GM21717 (cell line): ENCODE results near the gene TUBGCP6.

Experiments
- ATAC-seq: cut with Tn5 transposase; IDR thresholded peaks from one replicate; pipeline ENCODE4 v1.9.1; 2021; ENCODE audit warnings: mild to moderate bottlenecking, moderate library complexity; ENCODE audit not compliant: unreplicated experiment

TUBGCP6 gene, protein sequence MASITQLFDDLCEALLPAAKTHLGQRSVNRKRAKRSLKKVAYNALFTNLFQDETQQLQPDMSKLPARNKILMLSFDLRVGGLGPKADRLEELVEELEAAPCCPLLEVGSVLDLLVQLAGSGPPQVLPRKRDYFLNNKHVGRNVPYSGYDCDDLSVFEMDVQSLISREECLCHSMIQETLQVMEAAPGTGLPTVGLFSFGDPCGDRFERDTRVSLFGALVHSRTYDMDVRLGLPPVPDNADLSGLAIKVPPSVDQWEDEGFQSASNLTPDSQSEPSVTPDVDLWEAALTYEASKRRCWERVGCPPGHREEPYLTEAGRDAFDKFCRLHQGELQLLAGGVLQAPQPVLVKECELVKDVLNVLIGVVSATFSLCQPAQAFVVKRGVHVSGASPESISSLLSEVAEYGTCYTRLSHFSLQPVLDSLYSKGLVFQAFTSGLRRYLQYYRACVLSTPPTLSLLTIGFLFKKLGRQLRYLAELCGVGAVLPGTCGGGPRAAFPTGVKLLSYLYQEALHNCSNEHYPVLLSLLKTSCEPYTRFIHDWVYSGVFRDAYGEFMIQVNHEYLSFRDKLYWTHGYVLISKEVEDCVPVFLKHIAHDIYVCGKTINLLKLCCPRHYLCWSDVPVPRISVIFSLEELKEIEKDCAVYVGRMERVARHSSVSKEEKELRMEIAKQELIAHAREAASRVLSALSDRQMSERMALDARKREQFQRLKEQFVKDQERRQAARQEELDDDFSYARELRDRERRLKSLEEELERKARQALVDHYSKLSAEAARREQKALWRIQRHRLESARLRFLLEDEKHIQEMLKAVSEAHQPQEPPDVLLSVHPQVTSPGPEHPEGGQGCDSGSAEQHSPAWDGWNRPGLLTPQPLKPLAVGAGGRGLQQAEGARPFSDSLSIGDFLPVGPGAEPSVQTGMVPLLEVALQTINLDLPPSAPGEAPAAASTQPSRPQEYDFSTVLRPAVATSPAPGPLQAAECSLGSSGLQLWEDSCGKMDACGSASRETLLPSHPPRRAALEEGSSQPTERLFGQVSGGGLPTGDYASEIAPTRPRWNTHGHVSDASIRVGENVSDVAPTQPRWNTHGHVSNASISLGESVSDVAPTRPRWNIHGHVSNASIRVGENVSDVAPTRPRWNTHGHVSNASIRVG (N-terminal part only)

DNA sequence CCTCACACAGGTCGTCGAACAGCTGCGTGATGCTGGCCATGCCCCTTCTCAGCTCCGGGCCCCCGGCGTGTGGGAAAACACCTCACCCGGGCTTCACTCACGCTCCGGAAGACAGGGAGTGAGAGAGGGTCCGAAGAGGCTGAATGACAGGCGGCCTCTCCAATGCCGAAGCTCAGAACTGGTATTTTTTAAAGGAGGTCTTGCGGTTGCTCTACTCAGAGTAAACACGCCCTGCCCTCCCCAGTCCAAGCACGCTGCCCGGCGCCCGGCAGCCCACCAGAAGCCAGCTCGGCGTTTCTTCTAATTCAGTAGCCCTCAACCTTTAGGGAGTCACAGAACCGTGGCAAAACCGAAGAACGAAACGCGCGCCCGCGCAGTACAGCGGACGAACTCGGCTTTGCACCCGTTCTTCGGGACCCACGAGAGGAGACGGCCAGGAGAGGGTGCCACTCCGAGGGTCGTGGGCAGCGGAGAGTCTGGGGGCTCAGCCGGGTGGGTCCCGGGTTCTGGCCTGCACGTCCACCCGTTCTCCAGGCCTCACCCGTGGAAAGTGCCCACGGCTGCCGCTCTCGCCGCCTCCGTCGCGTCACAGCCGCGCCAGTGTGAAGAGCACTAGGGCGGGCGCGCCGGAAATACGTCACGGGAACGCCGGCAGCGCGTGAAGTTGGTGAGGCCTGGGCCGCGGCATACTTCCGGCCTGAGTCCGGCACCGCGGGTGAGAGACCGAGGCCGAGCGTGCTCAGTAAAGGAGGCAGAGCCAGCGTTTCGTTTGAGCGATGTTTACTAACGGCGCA lies at the start of gene TUBGCP6:
TUBGCP6 (minus strand) TSS at position 604 of the 794 bp plus-strand sequence; CDS start at position 40, 564 bp downstream.
- ATAC-seq: peak; percentile 45

DNA sequence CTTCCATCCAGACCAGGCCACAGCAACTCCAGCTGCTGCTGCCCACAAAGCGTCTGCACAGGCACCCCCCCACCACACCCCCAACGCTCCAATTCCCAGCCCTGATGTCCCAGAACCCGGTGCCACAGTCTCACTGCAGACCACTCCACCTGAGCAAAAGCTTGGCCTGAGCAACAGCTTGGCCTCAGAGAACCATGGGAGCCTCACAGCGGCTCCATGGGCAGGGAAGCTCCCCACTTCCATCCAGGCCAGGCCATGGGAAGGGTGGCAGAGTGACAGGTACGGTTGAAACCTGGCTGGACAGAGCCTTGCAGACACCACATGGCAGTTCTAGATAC lies 49.5 kb upstream of the TUBGCP6 start:
- ATAC-seq: no peak

DNA sequence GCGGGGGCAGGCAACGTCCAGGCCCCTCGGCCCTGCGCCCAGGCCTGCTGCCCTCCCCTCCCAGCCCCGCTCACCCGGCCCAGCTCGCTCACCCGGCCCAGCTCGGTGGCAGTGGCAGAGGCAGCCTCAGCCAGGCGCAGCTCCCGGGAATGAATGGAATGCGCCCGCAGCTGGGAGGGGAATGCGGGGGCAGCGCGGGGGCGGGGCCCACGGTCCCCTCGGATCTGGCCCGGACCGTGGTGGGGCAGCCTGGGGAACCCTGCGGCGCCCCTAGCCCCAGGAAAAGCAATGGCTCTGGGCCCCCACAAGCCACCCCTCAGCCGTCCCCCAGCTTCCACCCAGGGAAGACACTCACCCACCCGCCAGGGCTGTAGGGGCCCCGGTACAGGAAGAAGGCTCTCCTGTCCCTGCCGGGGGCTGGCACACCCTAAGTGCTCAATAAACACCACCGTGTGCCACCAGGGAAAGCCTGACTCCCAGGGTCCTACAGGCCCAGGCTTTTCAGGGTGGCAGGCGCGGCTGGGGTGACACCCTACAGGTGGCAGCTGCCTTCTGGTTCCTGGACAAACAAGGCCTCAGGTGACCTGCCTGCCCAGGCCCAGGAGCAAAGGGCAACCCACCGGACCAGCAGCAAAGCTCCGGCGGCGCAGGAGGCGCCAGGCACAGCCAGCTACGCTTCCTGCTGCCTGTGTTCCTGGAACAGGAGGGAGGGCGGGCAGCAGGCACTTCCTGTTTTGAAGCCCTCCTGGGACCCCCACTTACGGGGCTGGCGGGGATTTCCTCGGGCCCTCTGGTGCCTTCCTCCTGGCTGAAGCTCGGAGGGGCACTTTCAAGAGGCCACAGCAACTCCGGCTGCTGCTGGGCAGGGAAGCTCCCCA lies 48.9 kb upstream of the TUBGCP6 start:
- no peak for ATAC-seq

DNA sequence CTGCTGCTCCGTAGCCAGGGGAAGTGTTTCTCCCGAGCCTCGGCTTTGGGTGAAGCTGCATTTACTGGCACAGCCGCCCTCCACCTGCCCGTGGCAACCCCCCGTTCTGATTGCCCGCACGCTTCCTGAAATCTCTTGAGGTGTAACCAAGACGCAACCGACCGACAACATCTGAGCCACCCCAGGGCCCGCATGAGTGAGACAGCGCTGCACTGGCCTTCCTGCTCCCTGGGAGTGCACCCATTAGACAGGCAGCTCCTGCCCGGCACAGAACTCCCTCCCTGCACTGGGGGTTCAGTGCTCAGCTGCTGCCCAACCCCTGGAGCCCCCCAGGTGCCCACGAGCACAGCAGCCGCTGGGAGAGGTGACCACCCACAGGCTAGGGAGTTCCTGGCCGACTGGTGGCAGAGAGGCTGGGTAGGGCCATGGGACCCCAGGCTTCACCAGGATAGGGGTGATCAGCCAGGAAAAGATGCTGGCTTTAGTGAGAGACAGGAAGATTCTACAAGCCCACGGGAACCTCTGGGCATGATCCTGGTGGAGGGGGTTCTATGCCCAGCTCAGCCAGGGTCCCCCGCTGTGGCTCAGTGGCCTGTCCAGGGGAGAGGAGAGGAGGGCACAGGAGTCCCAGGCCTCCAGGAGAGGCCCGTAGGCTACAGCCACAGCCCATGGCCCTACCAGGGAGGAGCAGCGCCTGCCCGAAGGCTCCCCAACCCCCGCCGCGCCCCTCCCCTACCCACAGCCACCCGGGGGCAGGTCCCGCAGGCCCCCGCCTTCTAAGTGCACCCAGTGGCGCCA lies 48.0 kb upstream of the TUBGCP6 start:
- no peak for ATAC-seq

DNA sequence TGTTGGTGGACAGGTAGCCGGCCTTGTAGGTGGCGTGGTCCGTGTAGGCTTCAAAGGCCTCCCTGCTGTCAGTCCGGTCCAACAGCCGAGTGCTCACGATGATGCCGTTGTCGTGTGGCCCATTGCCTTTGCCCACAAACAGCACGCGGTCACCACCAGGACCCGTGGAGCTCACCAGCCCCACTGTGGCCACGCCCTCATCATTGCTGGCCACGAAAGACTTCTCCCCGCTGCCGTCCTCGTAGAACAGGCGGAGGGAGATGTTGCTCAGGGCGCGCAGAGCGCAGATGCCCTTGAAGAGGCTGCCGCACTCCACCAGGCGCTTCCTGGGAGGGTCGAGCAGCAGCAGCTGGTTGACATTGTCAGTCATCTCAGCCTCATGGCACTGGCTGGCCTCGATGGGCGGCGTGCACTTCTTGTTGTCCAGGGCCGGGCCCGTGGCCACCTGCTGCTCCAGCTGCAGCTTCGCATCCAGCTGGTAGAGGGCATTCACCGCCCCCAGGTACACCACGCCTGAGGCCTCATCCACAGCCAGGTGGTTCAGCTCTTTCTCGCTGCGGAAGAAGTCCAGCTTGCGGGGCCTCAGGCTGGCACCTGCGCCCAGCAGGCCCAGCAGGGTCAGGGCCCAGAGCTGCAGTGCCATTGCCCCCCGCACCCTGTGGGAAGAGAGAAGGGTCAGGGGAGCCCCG lies 45.3 kb upstream of the TUBGCP6 start:
- ATAC-seq: no peak

DNA sequence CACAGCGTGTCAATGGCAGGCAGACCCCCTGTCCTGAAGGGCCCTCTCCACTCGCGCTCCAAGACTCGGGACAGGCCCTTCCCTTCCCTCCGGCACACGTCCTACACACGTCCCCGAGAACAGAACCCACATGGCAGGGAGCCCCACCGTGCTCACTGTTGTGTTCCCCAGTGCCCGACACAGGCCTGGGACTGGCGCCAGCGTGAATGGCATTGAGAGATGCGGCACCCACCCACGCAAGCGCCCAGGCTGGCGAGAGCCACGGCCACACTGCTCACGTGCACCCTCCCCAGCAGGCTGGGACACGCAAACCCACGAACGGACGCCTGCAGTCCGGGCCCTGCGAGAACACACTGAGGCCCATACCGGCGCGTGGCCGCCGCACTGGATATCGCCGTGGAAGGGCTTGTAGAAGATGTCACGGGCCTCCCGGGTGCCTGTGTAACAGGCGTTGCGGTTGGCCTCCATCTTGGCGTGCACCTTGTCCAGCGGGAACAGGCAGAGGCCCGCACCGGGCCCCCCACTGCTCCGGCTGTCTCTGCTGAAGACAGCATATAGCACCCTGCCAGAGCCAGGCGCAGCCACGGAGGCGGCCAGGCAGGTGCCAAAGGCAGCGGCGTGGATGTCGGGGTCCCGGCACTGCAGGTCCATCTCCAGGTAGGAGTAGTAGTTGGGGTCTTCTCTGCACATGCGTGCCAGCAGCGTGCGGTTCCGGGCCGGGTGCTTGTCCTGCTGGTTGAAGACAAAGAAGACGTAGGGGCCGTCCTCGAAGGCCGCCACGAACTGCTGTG lies 44.5 kb upstream of the TUBGCP6 start:
- ATAC-seq: no peak

DNA sequence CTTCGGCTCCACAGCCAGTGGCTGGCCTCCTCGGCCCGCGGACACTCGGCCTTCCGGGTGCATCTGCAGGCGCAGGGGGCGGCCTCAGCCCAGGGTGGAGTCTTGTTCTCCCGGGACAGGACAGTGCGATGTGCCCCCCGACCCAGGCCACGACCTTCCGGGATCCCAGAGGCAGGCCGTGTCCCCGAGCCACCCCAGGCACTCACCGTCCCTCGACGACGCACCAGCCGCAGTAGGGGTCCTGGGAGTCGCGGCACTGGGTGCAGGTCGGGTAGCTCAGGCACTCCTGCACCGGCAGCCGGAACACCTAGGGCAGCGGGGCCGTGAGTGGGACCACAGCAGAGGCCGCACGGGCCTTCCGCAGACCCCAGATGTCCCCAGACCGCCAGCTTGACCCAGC lies 42.9 kb upstream of the TUBGCP6 start:
- no peak for ATAC-seq

DNA sequence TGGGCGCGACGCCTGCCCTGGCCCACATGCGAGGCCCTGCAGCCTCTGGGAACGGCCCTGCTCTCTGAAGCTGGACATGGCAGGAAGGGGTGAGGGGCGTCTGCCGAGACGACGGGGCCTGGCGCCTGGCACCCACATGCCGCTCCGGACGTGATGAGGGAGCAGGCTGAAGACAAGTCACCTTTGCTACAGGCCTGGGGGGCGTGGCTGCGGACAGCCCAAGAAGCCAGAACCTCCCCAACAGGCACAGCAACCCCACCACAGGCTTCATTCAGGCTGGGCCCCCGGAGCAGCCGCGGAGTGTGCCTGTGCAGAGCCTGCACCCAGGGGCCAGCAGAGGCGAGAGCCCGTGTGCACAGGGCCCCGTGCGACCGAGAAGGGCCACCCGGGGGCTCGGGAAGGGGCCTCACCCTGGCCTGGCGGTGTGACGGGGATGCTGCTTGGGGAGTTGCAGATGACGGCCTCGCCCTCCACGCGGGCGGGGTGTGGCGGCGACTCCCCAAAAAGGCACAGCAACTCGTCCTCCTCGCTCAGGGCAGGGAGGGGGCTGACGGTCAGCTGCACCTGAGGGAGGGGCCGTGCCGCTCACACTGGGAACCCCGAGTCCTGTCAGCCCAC lies 42.0 kb upstream of the TUBGCP6 start:
- ATAC-seq: no peak

DNA sequence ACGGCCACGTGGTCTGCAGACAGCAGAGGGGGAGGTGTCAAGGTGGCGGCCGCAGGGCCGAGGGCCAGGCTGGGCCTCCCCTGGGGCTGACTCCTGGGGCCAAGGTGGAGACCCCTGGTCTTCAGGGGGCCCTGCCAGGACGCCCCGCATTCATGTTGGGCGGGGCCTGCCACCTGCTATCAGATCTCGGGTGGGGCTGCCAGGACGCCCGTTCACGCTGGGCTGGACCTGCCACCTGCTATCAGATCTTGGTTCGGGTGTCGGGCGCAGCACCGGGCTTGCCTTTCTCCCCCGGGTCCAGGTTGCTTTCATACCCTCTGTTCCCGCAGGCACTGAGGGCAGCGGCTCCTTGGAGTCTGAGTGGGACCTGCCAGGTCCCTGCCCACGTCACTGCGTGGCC lies 41.5 kb upstream of the TUBGCP6 start:
- ATAC-seq: no peak

DNA sequence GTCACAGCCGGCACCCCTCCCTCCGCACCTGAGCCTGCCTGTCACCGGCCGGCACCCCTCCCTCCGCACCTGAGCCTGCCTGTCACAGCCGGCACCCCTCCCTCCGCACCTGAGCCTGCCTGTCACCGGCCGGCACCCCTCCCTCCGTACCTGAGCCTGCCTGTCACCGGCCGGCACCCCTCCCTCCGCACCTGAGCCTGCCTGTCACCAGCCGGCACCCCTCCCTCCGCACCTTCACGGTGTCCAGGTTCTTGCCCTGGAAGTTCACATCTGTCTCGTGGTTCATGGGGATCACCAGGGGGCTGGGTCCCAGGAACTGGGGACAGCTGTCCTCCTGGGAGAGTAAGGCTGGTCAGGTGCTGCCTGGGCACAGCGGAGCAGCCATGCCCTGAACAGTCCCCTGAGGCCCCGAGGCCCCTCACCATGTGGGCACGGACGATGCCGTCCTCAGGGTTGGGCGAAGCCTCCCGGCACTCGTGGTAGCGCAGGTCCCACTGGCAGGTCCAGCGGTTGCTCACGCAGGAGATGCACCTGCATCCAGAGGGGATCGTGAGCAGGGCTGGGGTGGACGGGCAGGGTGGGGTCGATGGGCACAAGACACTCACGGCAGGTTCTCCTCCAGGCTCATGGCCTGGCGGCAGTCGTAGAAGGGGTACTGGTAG lies 40.9 kb upstream of the TUBGCP6 start:
- ATAC-seq: no peak

DNA sequence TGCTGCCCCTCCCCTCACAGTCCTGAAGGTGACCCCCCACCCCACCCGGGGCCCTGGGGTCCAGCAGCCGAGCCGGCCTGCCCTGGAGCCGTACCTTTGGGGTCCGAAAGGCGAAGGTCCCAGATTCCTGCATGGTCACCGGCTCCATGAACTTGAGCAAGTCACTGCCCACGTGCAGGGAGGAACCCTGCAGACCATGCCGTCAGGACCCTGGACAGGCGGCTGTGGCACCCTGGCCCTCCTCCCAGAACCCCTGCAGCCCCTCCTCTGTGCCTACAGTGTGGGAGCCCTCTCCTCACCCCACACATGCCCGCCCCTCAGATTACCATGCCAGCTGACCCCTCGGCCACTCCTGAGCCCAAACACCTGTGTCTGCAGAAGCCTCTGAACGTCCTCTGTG lies 39.7 kb upstream of the TUBGCP6 start:
- ATAC-seq: no peak

DNA sequence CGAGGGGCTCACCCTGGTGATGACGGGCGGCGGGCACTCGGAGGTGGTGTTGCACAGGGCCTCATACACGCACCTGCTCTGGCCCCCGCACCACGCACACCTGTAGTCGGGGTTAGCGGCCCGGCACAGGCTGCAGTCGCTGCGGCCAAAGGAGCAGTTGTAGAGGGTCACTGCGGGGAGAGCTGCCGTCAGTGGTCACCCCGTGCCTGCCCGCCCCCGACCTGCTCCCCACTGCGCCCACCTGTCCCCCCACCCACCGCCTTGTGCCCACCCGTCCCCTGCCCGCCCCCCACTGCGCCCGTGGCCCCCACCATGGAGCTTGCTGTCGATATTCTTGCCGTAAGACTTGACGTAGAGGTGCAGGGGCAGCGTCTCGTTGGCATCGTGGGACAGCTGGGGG lies 39.0 kb upstream of the TUBGCP6 start:
- ATAC-seq: no peak

DNA sequence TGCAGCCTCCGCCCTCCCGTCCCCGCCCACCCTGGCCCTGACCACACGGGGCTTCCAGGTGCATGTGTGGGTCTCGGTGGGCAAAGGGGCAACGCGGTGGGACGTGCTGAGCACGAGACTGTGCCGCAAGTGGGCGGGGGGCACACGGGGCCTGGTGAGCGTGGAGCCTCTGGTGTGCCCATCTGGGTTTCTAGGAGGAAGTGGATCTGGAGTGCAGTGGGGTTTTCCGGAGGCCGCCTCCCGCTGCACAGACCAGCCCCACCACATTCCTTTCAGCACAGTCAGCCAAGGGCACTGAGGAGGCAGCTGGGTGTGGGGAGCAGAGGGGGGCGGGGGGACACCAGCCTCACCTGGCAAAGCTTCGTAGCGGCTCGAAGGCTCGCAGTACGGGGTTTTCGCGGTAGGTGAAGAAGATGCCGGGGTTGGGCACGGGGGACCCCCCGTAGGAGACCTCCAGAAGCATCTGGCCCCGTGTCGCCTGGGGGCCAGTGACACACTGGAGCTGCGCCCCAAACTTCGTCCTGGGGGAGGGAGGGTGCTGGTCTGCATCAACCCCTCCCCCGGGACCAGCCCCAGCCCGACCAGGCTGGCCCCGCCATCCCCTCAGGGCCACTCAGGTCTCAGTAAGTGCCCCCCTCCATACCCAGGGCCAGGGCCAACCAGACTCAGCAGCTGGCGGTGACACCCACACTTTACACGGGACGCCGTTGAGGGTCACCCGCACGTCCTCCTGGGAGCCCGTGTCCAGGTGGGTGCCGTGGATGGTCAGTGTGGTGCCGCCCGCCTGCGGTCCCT lies 37.7 kb upstream of the TUBGCP6 start:
- no peak for ATAC-seq

DNA sequence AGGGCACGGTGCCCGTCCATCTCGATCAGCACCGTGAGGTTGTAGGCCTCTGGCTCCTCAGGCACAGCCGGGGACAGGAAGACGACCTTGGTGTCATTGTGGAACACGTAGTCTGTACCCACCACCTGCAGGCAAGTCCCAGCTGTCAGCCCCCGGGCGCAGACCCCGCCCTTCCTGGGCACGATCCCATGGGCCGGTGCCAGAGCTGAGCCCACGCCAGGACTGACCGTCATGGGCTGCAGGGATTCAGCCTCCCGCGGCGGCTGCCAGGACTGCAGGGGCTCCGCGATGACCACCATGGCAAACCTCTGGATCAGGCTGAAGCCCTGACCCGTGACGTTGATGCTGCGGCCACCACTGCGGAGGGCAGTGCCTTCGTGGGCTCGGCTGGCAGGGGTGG lies 37.1 kb upstream of the TUBGCP6 start:
- ATAC-seq: no peak

DNA sequence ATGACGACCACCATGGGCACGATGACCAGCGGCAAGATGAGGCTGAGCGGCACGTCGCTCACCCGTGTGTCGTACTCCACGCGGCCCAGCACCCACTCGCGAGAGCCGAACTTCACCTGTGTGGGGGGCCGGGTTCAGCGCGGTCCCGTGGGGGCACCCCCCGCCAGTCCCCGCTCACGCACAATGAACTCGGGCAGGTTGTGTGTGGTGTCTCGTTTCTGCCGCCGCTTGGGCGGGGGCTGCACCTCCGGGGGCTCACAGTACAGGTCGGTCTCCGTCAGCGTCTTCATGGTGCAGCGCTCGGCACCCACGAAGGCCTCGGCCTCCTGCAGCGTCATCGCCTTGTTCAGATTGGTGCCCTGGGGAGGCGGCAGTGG lies 36.5 kb upstream of the TUBGCP6 start:
- no peak for ATAC-seq
